Mucosa of rectum (tissue), 2 donors: Measurements from ENCODE around the gene ENOPH1.
"Not testable (repeated sequence)": the region's sequence is repeated elsewhere in the genome, so short reads cannot be mapped to it uniquely, and the experiment has no call there.

Source experiments
- H3K27ac ChIP-seq, 2 donors: one replicate each; pipeline ENCODE4 v1.7.0; 2013; ENCODE audit warnings: inconsistent platforms in 2 of 2, low read depth in 2 of 2, low read length in 2 of 2
- H3K27me3 ChIP-seq, 2 donors: one replicate each; pipeline ENCODE4 v1.7.0; 2013; ENCODE audit warnings: low read length in 2 of 2; ENCODE audit not compliant: control insufficient read depth in 2 of 2, insufficient read depth in 2 of 2
- H3K36me3 ChIP-seq, 2 donors: one replicate each; pipeline ENCODE4 v1.7.0; 2013; ENCODE audit warnings: low read length in 2 of 2; ENCODE audit not compliant: control insufficient read depth in 2 of 2, insufficient read depth in 2 of 2
- H3K4me1 ChIP-seq, 2 donors: one replicate each; pipeline ENCODE4 v1.7.0; 2013; ENCODE audit warnings: low read length in 2 of 2, mild to moderate bottlenecking in 1 of 2; ENCODE audit not compliant: control insufficient read depth in 2 of 2, insufficient read depth in 2 of 2
- H3K4me3 ChIP-seq, 2 donors: one replicate each; pipeline ENCODE4 v1.7.0; 2013; ENCODE audit warnings: low read length in 2 of 2
- H3K9ac ChIP-seq, 2 donors: one replicate each; pipeline ENCODE4 v1.7.0; 2013; ENCODE audit warnings: low read length in 2 of 2, low read depth in 1 of 2, mild to moderate bottlenecking in 1 of 2
- H3K9me3 ChIP-seq, 2 donors: one replicate each; pipeline ENCODE4 v1.7.0; 2013; ENCODE audit warnings: low read length in 2 of 2; ENCODE audit not compliant: control insufficient read depth in 2 of 2
- donor health status: healthy.
- donor health status: Normal muscosa, but diverticular disease.

The ENOPH1 gene

GRCh38 chr4:82398263-82398662 lies 32.1 kb upstream of the ENOPH1 start:
- no peak overlapping the region for H3K9ac ChIP-seq
- H3K4me1 ChIP-seq: no peaks in the 10 kb centered on the region
- no peak overlapping the region for H3K27ac ChIP-seq
- H3K4me3 ChIP-seq: no peak overlapping the region
- H3K27me3 ChIP-seq: no peaks in the 10 kb centered on the region
- no peaks in the 10 kb centered on the region for H3K9me3 ChIP-seq
- no peaks in the 10 kb centered on the region for H3K36me3 ChIP-seq

GRCh38 chr4:82401600-82401999 lies 28.8 kb upstream of the ENOPH1 start:
- Histone ChIP-seq H3K9me3 (no peaks in the 10 kb centered on the region), H3K4me1 (no peaks in the 10 kb centered on the region), H3K27ac (no peak overlapping the region), H3K4me3 (no peak overlapping the region), H3K36me3 (no peaks in the 10 kb centered on the region), H3K27me3 (no peaks in the 10 kb centered on the region), H3K9ac (no peak overlapping the region)

- no peaks in the 10 kb centered on the region for H3K9me3 ChIP-seq
- H3K9ac ChIP-seq: no peak overlapping the region
- no peaks in the 10 kb centered on the region for H3K36me3 ChIP-seq
- H3K27ac ChIP-seq: no peak overlapping the region
- no peaks in the 10 kb centered on the region for H3K27me3 ChIP-seq
- no peak overlapping the region for H3K4me3 ChIP-seq
- no peaks in the 10 kb centered on the region for H3K4me1 ChIP-seq
These were observed 28.1 kb upstream of the ENOPH1 start for GRCh38 chr4:82402196-82402775.

GRCh38 chr4:82403725-82404124 lies 26.7 kb upstream of the ENOPH1 start:
- Histone ChIP-seq H3K27ac (no peak overlapping the region), H3K4me1 (no peaks in the 10 kb centered on the region), H3K36me3 (no peaks in the 10 kb centered on the region), H3K9ac (no peak overlapping the region), H3K27me3 (no peaks in the 10 kb centered on the region), H3K4me3 (no peak overlapping the region), H3K9me3 (no peaks in the 10 kb centered on the region)

- H3K36me3 ChIP-seq, H3K4me3 ChIP-seq, H3K4me1 ChIP-seq, H3K9me3 ChIP-seq, H3K27ac ChIP-seq, H3K27me3 ChIP-seq, H3K9ac ChIP-seq: not testable (repeated sequence)
These were observed 15.3 kb upstream of the ENOPH1 start for GRCh38 chr4:82415061-82415460.

GRCh38 chr4:82415922-82416365 lies 14.4 kb upstream of the ENOPH1 start:
- Histone ChIP-seq H3K27ac (no peak overlapping the region), H3K9me3 (no peaks in the 10 kb centered on the region), H3K9ac (no peak overlapping the region), H3K36me3 (no peaks in the 10 kb centered on the region), H3K27me3 (no peaks in the 10 kb centered on the region), H3K4me1 (no peaks in the 10 kb centered on the region), H3K4me3 (no peak overlapping the region)

GRCh38 chr4:82419451-82419850 lies 10.9 kb upstream of the ENOPH1 start:
- Histone ChIP-seq H3K27ac (no peak overlapping the region), H3K36me3 (peaks cover 18 to 24% of the 10 kb centered on the region in 2 donors), H3K27me3 (no peaks in the 10 kb centered on the region), H3K4me1 (no peaks in the 10 kb centered on the region), H3K9me3 (no peaks in the 10 kb centered on the region), H3K9ac (no peak overlapping the region), H3K4me3 (no peak overlapping the region)

- peaks cover 43 to 50% of the 10 kb centered on the region in 2 donors for H3K36me3 ChIP-seq
- H3K4me1 ChIP-seq: peaks cover 4 to 6% of the 10 kb centered on the region in 2 donors
- no peaks in the 10 kb centered on the region for H3K9me3 ChIP-seq
- H3K27me3 ChIP-seq: no peaks in the 10 kb centered on the region
- H3K27ac ChIP-seq: no peak overlapping the region
- no peak overlapping the region for H3K4me3 ChIP-seq
- H3K9ac ChIP-seq: no peak overlapping the region
These were observed 8.4 kb upstream of the ENOPH1 start for GRCh38 chr4:82421796-82422560.

GRCh38 chr4:82422616-82423015 lies 7.8 kb upstream of the ENOPH1 start:
- Histone ChIP-seq H3K36me3 (peaks cover 47 to 54% of the 10 kb centered on the region in 2 donors), H3K27ac (no peak overlapping the region), H3K9ac (no peak overlapping the region), H3K27me3 (no peaks in the 10 kb centered on the region), H3K4me1 (peaks cover 10% of the 10 kb centered on the region in 2 donors), H3K4me3 (no peak overlapping the region), H3K9me3 (no peaks in the 10 kb centered on the region)

GRCh38 chr4:82423245-82424054 lies 6.9 kb upstream of the ENOPH1 start:
- peaks cover 47 to 56% of the 10 kb centered on the region in 2 donors for H3K36me3 ChIP-seq

More at GRCh38 chr4:82423245-82424054, 6.9 kb upstream of the ENOPH1 start:
- Histone ChIP-seq H3K27ac (no peak overlapping the region), H3K9ac (no peak overlapping the region), H3K4me3 (no peak overlapping the region), H3K4me1 (peaks cover 14 to 16% of the 10 kb centered on the region in 2 donors), H3K9me3 (no peaks in the 10 kb centered on the region), H3K27me3 (no peaks in the 10 kb centered on the region)
